SK-N-SH treated with all-trans-retinoic acid at 6 μM for 48 hours (cell line): ENCODE measurements around the gene DYNC1I1.

Experiments used
- ATAC-seq: fragments of 200-7000 bp; cut with Tn5 transposase; 3 replicates; pipeline ENCODE4 v1.9.1; 2020; ENCODE audit warnings: mild to moderate bottlenecking, moderate library complexity
- ARNTL ChIP-seq: fragments of 450-650 bp; formaldehyde crosslinking; IDR thresholded peaks from 2 replicates; pipeline ENCODE4 v1.5.0; 2020; ENCODE audit warnings: low read depth, mild to moderate bottlenecking, moderate library complexity, borderline replicate concordance
- BACH2 ChIP-seq: fragments of 250-450 bp; sonication (Bioruptor Pico); IDR thresholded peaks from 2 replicates; pipeline ENCODE4 v1.9.0; 2021; ENCODE audit warnings: mild to moderate bottlenecking, borderline replicate concordance
- CREB5 ChIP-seq: fragments of 250-450 bp; sonication (Bioruptor Pico); IDR thresholded peaks from 2 replicates; pipeline ENCODE4 v1.5.1; 2020; ENCODE audit warnings: low read depth, mild to moderate bottlenecking, moderate library complexity
- CSDC2 ChIP-seq: fragments of 250-450 bp; sonication (Bioruptor Pico); IDR thresholded peaks from 2 replicates; pipeline ENCODE4 v1.5.0; 2020; ENCODE audit warnings: mild to moderate bottlenecking, moderate library complexity
- CSRNP3 ChIP-seq: fragments of 250-450 bp; sonication (Bioruptor Pico); IDR thresholded peaks from 2 replicates; pipeline ENCODE4 v1.5.1; 2021; ENCODE audit warnings: mild to moderate bottlenecking, moderate library complexity
- ESRRG ChIP-seq: fragments of 250-450 bp; sonication (Bioruptor Pico); IDR thresholded peaks from 2 replicates; pipeline ENCODE4 v1.6.1; 2021; ENCODE audit warnings: mild to moderate bottlenecking
- GLIS3 ChIP-seq: fragments of 250-450 bp; sonication (Bioruptor Pico); IDR thresholded peaks from 2 replicates; pipeline ENCODE4 v1.5.0; 2020; ENCODE audit warnings: mild to moderate bottlenecking, moderate library complexity
- ISL1 ChIP-seq: fragments of 250-450 bp; sonication (Bioruptor Pico); IDR thresholded peaks from 2 replicates; pipeline ENCODE4 v2.1.2; 2022; ENCODE audit warnings: mild to moderate bottlenecking, moderate library complexity
- OSR1 ChIP-seq: fragments of 250-450 bp; sonication (Bioruptor Pico); IDR thresholded peaks from 2 replicates; pipeline ENCODE4 v1.8.0; 2022; ENCODE audit warnings: moderate library complexity, mild to moderate bottlenecking, inconsistent platforms
- PATZ1 ChIP-seq: fragments of 250-450 bp; sonication (Bioruptor Pico); IDR thresholded peaks from 2 replicates; pipeline ENCODE4 v1.8.0; 2020; ENCODE audit warnings: mild to moderate bottlenecking, moderate library complexity, borderline replicate concordance
- PPARA ChIP-seq: fragments of 250-450 bp; sonication (Bioruptor Pico); IDR thresholded peaks from 2 replicates; pipeline ENCODE4 v1.5.0; 2020; ENCODE audit warnings: mild to moderate bottlenecking, borderline replicate concordance
- RARB ChIP-seq: fragments of 250-450 bp; sonication (Bioruptor Pico); IDR thresholded peaks from 2 replicates; pipeline ENCODE4 v1.8.0; 2021; ENCODE audit warnings: mild to moderate bottlenecking, moderate library complexity
- SNAI2 ChIP-seq: fragments of 250-450 bp; sonication (Bioruptor Pico); IDR thresholded peaks from 2 replicates; pipeline ENCODE4 v1.5.0; 2020; ENCODE audit warnings: mild to moderate bottlenecking, moderate library complexity
- TCF4 ChIP-seq: fragments of 250-450 bp; sonication (Bioruptor Pico); IDR thresholded peaks from 2 replicates; pipeline ENCODE4 v1.8.0; 2021; ENCODE audit warnings: mild to moderate bottlenecking, moderate library complexity, borderline replicate concordance
- TOX ChIP-seq: fragments of 250-450 bp; sonication (Bioruptor Pico); IDR thresholded peaks from 2 replicates; pipeline ENCODE4 v1.8.0; 2021; ENCODE audit warnings: mild to moderate bottlenecking, moderate library complexity, borderline replicate concordance
- TSHZ2 ChIP-seq: fragments of 250-450 bp; sonication (Bioruptor Pico); IDR thresholded peaks from 2 replicates; pipeline ENCODE4 v1.5.0; 2020; ENCODE audit warnings: mild to moderate bottlenecking, moderate library complexity
- ZFP3 ChIP-seq: fragments of 250-450 bp; sonication (Bioruptor Pico); IDR thresholded peaks from 2 replicates; pipeline ENCODE4 v1.5.0; 2020; ENCODE audit warnings: mild to moderate bottlenecking, moderate library complexity
- ZFP30 ChIP-seq: fragments of 450-650 bp; formaldehyde crosslinking; IDR thresholded peaks from 2 replicates; pipeline ENCODE4 v1.5.0; 2022; ENCODE audit warnings: mild to moderate bottlenecking, moderate library complexity
- ZNF565 ChIP-seq: fragments of 450-650 bp; formaldehyde crosslinking; conservative IDR thresholded peaks from 2 replicates; pipeline ENCODE4 v1.5.0; 2020; ENCODE audit warnings: low read depth, mild to moderate bottlenecking, moderate library complexity
- ZNF70 ChIP-seq: fragments of 450-650 bp; formaldehyde crosslinking; IDR thresholded peaks from 2 replicates; pipeline ENCODE4 v1.5.0; 2020; ENCODE audit warnings: mild to moderate bottlenecking, moderate library complexity
- ZNF8 ChIP-seq: fragments of 450-650 bp; formaldehyde crosslinking; IDR thresholded peaks from 2 replicates; pipeline ENCODE4 v1.5.0; 2020; ENCODE audit warnings: mild to moderate bottlenecking, moderate library complexity

The DYNC1I1 gene

GRCh38 chr7:95772298-95772770 is at the start of gene DYNC1I1:
Gene DYNC1I1, plus strand, starts transcription at chr7:95772554. Its CDS starts 32,176 bp downstream, at chr7:95804730.
- peak; percentile 33; the same call in 1 of the 2 replicates for TF ChIP-seq ARNTL (CRISPR knock-in tag)
- TF ChIP-seq BACH2 (CRISPR knock-in tag): no peak
- no peak for TF ChIP-seq SNAI2 (CRISPR knock-in tag)
- 0 out of 2 replicates have a peak, but pooled peaks have one; percentile 13 for TF ChIP-seq ZNF565
- peak; percentile 44; the same call in 1 of the 2 replicates for TF ChIP-seq ZNF70 (CRISPR knock-in tag)
- ATAC-seq: peak; percentile 96

- peak; percentile 90 for ATAC-seq
- TF ChIP-seq CSRNP3 (CRISPR knock-in tag) (no peak), PATZ1 (CRISPR knock-in tag) (no peak), ESRRG (CRISPR knock-in tag) (no peak), CSDC2 (CRISPR knock-in tag) (no peak), TCF4 (CRISPR knock-in tag) (no peak), GLIS3 (no peak), OSR1 (CRISPR knock-in tag) (no peak), ZNF70 (CRISPR knock-in tag) (no peak), ZNF8 (CRISPR knock-in tag) (no peak)
- TF ChIP-seq, all 23 proteins: peak for 0
Measured at GRCh38 chr7:95723583-95724180, 48.7 kb upstream of the DYNC1I1 start.

- ATAC-seq: no peak
- no peak for TF ChIP-seq ZFP3 (CRISPR knock-in tag)
- TF ChIP-seq ISL1 (CRISPR knock-in tag): no peak
- TF ChIP-seq TOX (CRISPR knock-in tag): no peak
- no peak for TF ChIP-seq PATZ1 (CRISPR knock-in tag)
- TF ChIP-seq ZNF8 (CRISPR knock-in tag): no peak
- TF ChIP-seq ZNF70 (CRISPR knock-in tag): no peak
- no peak for TF ChIP-seq RARB
- no peak for TF ChIP-seq ZFP30 (CRISPR knock-in tag)
- TF ChIP-seq ESRRG (CRISPR knock-in tag): no peak
- no peak for TF ChIP-seq SNAI2 (CRISPR knock-in tag)
- no peak for TF ChIP-seq CREB5
- no peak for TF ChIP-seq TCF4 (CRISPR knock-in tag)
- TF ChIP-seq GLIS3: no peak
- TF ChIP-seq PPARA: no peak
- TF ChIP-seq ZNF565: no peak
- TF ChIP-seq TSHZ2 (CRISPR knock-in tag): no peak
- TF ChIP-seq CSRNP3 (CRISPR knock-in tag): no peak
- TF ChIP-seq ARNTL (CRISPR knock-in tag): no peak
- TF ChIP-seq CSDC2 (CRISPR knock-in tag): no peak
- no peak for TF ChIP-seq BACH2 (CRISPR knock-in tag)
Measured at GRCh38 chr7:95725205-95725604, 47.1 kb upstream of the DYNC1I1 start.
